Forelimb muscle (tissue), 1 donor: Measurements from ENCODE around the gene TTC39B. TPM values are rescaled to one million over a fixed set of nuclear protein-coding genes. Genes with fewer than 3 reads are reported as not detected.

ENCODE experiments used
- DNase-seq: peaks from one replicate; pipeline ENCODE4 v3.0.0-alpha.2; 2013; ENCODE audit warnings: low read depth
- polyA plus RNA-seq: library from polyadenylated mRNA; unstranded; fragments of 120-200 nt; gene quantifications from one replicate; pipeline ENCODE4 v1.2.1, GENCODE V29; 2013; ENCODE audit not compliant: insufficient read length

Gene TTC39B
- polyA plus RNA-seq, 1 donor, result 1.9 TPM

DNA sequence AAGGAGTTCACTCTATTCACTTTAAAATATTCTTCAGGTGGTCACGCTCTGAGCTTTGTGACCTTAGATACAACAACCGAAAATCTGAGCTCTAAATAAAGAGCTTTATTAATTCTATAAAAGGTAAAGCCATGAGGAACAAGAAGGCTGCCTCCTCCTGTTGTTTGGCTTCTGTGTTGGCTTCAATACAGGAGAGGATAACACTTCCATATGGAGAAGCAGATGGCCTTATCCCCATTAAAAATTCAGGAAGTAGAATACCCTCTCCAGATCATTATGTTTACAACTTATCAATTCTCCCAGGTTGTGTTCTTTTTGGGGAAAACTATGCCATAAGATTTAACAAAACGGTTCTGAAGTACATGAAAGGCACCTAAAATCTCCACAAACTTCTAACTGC is 128.4 kb downstream of the TTC39B start:
- no peak for DNase-seq

DNA sequence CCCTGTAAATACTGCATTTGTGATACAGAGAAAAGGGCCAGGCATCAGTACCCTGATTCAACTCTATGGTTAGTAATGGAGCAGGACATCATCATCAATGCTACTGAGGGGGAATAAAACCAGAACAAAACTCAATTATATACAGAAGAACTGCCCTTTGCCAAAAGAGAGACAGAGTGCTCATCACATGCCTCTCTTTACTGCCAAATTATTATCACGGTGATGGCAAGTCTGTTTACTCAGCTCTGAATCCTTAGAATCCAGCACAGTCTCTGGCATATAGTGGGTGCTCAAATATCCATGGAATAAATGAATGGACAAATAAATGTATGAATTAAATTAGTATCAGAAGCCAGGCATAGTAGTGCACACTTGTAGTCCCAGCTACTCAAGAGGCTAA is 130.2 kb downstream of the TTC39B start:
- no peak for DNase-seq

DNA sequence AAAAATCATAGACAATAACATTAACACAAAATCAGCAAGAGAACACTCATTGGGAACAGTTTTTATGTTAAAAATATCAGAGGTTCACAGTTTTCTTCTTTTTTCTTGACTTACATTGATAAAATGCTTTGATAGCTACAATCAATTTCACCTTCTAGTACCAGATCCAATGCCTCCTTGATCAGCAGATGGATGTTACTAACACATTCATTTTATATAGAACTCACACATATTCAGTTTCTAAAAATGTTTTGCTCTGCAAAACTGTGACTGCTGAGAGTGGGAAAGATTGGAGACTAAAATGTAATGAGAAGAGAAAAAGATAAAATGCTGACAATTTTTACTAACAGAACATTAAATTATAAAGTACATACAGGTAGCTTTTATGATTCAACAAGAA is 143.1 kb downstream of the TTC39B start:
- no peak for DNase-seq

DNA sequence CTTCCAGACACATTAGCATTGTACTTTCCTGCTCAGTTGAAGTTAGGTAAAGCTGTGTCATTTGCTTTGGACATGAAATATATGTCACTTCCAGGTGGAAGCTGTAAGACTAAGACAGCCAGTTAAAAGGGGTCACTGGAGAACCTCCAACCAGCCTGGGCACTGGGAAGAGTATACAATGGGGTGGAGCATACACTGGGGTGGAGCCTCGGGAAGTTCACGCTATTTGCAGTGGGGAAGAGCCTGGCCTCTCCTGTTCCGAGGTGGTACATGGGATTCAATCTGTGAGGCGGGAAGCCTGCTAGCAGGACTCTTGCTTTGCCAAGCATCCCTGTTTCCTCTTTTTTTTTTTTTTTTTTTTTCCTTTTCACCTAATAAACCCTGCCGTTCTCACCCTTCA is 145.3 kb downstream of the TTC39B start:
- DNase-seq, result no peak

DNA sequence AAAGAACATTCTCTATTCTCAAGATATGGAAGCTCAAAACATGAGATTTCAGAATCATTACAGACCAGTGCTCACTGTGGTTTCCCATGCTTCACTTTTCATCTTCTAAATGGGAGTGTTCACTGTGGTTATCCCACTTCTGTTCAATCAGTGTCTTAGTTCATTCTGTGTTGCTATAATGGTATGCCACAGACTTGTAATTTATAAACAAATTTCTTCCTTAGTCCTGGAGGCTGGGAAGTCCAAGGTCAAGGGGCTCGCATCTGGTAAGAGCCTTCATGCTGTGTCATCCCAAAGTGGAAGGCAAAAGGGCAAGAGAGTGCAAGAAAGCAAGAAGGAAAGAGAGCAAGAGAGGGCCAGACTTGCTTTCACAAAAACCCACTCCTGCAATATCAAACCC is 146.3 kb downstream of the TTC39B start:
- DNase-seq, result no peak

DNA sequence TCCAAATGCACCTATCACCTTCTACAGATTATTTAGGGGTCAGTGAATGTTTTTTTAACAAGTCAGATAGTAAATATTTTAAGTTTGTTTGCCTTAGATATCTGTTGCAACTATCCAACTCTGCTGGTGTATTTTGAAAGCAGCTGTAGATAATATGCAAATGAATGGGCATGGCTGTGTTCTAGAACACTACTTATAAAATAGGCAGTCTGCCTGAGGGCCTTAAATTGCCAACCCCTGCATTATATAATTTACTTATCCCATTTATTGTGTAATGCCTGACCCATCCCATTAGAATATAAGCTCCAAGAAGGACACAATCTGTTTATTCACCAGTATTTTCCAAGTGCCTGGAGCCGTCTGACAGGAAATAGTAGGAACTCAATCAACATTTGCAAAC is 149.0 kb downstream of the TTC39B start:
- DNase-seq, result no peak

DNA sequence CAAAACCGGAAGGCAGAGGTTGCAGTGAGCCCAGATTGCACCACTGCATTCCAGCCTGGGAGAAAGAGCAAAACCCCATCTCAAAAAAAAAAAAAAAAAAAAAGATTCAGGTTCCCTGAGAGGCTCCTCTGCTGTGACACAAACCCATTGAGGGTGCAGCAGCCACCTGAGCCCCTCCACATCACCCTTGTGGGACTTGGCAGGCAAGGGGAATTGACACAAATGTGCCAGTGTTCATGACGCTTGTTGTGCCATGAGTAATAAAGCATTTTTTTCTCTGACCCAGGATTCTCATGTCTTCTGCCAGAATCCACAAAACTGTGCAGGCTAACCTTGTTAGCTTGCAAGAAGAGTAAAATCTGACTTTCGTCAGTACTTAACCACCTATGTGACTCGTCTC is 149.6 kb downstream of the TTC39B start:
- DNase-seq, result no peak

DNA sequence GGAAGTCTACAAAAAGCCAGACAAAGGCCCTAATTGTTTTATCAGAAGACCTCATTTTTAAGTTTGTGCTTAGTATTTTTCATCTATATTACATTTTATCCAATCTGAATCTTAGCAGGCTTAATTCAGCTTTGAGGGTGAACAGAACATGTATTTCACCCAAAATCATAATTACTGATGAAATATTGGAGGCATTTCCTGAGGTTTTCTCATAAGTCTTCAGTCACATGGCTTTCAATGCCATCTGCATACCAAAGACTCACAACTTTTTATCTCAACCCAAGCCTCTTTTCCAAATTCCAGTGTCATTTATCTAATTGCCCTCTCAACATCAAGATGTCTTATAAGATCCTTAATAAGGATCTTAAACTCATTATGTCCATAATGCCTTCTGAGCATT is 150.8 kb downstream of the TTC39B start:
- no peak for DNase-seq

DNA sequence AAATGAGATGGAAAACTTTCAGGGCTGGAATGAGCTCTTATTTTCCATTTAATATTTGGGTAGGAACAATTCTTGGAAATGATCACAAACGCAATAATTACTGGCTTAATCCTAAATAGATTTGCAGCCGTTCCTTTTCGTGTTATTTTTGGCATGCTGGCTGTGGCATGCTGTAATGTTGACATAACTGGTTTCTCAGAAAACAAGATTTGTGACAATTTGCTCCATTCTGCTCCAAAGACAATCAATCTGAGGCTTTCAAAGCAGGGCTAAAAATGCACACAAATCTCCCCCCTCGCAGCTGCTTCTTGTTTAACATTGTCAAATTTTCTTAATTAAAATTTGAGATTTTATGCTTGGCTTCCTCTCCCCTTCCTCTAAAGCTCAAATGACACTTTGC is 151.2 kb downstream of the TTC39B start:
- peak; percentile 58 for DNase-seq

DNA sequence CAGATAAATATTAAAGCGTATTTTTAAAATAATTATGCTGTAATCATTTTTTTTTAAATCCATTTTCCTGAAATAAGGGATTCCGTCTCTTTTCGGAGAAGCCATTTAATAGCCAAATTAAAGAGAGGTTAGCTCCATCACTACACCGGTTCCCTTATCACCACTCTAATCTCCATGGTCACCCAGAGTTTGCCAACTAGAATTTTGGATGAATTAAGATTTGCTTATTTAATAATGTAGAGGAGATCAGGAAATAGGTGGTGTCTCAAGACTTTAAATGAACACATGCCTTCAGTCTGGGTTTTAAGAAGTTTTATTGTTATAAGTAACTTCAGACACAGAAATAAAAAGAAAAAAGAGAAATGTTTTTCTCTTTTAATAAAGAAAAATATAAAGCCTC is 151.7 kb downstream of the TTC39B start:
- no peak for DNase-seq

DNA sequence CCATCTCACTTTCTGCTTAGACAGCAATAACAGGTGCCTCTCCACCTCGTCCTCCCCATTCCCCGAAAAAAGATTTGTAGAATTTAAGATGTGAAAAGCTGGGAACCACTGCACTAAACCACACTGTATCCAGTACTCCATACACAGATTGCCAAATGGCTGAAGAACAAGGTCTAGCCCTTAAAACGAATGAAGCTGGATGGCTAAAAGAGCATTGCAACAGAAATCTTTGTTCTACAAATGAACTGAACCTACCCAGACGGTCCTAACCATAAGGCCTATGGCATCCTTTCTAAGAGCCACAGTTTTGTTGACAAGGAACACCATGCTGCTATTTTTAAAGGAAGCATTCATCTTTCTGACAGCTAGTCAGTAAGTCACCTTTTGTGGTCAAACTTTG is 152.3 kb downstream of the TTC39B start:
- DNase-seq, result no peak

DNA sequence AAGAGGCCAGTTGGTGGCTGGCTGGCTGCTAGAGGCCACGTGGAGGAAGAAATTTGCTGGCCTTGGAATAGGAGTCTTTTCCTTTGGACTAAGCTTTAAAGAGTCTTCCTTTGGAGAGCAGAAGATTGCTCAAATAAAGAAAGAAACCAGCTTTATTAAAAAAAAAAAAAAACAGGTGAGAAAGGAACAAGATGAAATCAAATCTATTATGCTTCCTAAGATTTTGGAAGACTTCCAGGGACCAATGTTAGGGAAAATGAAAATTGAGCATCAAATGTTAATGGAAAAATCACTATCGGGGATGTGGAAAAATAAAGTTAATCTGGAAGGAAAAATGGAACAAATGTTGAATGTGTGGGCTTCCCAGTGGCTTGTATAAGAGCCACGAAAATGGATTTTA is 153.1 kb downstream of the TTC39B start:
- DNase-seq, result no peak

DNA sequence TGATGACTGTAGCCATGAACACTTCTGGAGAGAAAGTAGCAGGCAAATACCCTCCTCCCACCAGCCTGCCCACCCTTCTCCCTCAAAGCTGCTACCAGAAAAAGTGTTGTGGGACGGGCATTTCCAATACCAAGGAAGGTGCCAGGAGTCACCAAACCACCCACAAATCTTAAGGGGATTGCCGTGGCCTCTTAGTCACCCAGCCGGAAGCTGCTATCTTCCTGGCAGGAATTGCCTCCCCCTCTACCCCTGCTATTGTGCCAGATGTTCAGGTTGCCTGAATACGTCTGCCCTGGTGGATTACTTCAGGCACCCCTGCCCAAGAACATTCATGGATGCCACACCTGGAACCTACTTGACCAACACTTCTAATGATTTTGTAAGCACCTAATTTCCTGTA is 156.1 kb downstream of the TTC39B start:
- DNase-seq, result no peak

DNA sequence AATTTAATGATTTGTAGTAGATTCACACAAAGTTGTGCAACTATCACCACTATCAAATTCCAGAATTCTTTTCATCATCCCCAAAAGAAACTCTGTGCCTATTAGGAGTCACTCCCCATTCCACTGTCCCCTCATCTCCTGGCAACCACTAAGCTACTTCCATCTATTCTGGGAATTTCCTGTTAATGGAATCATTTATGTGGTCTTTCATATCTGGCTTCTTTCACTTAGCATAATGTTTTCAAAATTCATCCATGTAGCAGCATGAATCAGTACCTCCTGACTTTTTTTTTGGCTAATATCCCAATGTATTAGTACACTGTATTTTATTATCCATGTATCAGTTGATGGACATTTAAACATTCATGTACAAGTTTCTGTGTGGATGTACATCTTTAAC is 157.6 kb downstream of the TTC39B start:
- DNase-seq, result no peak

DNA sequence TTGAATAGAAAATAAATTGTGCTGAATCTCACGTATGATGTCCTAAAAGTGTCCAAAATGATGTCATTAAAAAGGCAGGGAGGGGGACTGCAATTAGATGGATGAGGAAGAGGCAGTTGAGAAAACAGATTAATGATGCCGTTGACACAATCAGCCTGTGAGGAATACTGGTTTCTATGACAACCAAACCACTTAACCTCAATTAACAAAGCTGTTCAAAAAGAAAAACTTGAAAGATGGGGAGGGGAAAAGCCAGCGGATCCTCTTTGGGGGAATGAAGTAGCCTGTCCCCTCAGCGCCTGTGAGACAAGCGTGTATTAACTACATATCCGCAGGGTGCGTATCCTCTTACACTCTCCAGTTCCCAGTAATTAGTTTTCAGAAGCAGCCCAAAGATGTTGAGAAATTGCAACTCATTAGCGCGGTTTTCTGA is 160.7 kb downstream of the TTC39B start:
- no peak for DNase-seq

DNA sequence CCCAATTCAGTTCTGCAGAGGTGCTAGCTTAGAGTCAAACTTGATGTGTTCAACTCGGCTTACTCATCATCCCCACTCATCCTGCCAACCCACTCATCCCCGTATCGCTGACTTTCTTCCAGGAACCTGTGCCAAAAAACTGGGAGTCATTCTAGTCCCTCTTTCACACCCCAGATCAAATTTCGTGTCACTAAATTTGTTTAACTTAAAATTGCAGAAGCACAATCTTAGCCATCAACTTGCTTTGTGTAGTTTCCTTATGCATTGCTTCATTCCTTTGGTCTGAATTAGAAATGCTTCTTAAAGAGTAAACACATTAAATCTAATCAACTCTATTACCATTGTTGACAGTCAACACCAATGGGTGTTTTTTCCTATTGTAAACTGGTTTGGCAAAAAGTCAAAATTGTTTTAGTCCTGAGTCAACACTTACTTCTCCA is 162.4 kb downstream of the TTC39B start:
- no peak for DNase-seq

DNA sequence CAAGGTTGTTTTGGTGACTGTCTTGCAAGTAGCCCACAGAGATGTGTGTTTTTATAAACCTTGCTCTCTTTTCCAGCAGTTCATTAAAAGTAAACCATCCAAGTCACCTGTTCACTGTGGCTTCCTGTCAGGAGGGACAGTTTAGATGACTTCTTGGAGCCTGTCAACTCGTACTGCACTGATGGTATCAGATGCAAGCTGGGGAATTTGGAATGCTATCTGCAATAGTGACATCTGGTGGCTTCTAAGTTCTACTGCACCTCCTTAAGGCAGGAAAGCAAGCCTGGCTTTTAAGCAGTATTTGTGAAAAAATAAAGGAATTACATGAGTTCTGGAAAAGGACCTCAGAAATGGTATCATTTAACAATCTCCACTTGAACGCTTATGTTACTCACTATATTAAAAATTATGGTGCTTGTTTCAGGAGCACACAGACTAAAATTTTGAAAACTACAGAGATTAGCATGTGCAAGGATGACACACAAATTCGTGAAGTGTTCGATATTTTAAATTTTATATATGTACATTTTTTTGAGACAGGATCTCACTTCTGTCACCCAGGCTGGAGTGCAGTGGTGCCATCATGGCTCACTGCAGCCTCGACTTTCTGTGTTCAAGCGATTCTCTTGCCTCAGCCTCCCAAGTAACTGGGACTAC is 164.0 kb downstream of the TTC39B start:
- DNase-seq, result no peak

DNA sequence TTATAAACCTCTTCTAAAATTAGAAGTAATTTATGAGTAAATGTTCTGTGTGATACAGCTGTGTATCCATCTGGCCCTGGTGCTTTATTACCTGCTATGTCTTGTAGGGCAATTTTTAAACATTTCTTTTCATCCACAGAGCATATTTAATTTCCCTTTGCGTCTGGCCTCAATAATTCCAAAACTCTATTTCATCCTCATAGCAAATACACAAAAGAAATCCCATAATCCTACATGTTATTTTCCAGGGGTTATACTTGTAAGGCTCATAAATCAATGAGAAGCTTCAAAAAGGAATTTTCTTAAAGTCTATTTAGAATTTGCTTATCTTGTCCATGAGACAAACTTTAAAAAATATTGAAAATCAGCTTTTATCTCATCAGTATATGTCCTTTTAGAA is 167.0 kb downstream of the TTC39B start:
- DNase-seq, result no peak

DNA sequence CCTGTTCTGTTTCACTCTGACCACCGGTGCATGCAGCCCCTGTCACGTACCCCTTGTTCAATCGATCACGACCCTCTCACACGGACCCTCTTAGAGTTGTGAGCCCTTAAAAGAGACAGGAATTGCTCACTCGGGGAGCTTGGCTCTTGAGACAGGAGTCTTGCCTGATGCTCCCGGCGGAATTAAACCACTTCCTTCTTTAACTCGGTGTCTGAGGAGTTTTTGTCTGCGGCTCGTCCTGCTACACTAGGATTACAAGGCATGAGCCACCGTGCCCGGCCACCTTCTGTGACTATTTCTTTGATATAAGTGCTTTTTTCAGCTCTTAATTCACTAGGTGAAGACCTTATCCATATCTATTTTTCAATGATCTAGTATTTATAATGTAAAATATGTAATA is 167.5 kb downstream of the TTC39B start:
- DNase-seq, result no peak

DNA sequence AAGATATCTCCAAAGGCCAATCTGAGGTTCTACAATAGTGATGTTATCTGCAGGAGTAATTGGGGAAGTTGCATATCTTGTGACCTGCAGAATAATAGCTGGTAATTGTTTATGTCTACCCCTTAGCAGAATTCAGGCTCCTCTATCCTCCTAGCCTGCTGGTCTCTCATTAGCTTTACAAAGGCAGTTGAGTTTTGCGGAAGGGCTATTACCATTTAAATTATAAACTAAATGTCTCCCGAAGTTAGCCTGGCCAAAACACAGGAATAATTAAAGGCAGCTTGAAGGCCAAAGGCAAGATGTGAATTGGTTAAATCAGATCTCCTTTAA is 168.7 kb downstream of the TTC39B start:
- no peak for DNase-seq

DNA sequence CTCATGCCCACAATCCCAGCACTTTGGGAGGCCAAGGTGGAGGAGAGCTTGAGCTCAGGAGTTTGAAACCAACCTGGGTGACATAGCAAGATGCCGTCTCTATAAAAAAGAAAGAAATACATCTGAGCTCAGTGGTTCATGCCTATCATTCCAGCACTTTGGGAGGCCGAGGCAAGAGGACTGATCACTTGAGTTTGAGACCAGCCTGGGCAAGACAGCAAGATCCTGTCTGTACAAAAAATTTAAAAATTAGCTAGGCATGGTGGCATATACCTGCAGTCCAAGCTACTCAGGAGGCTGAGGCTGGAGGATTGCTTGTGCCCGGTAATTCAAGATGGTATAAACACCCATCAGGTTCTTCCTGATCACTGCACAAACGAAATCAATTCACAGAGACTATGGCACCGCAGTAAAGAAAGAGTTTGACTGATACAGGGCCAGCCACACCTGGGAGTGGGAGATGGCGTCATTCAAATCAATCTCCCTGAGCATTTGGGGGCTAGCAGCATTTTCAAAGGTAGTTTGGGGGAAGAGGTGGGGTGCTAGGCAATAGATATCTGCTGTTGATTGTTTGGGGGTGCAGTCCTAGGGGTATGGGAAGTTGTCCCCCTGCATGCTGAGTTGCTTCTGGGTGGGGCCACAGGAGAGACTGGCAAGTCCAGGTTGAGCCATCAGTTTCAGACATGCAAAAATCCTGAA is 169.2 kb downstream of the TTC39B start:
- no peak for DNase-seq

DNA sequence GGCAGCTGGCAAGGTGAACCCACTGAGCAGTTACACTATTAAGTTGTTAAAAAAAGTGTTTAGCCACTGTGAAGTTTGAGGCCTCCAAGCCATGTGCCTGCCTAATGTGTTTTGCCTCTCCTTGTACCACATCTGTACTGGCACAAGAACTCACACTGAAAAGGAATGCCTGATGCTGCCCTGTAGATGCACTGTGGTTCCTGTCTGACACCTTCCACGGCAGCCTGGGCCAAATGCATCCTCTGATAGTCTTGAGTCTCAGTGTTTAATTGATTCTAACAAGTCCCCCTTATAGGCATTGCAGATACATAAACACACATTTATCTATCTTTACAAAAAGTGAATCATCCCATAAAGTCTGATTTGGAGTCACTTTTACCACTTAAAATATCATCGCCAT is 169.9 kb downstream of the TTC39B start:
- DNase-seq, result no peak

DNA sequence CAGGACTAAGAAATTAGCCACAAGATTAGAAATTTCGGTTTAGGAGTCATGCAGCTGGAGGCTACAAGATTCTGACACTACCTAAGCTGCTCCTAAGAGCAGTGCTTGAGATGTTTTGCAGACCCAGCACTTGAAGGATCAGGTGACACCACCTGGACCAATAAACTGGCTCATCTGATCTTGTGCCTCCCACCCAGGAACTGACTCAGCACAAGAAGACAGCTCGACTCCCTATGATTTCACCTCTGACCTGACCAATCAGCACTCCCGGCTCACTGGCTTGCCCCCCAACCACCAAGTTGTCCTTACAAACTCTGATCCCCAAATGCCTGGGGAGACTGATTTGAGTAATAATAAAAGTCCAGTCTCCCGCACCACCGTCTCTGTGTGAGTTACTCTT is 170.4 kb downstream of the TTC39B start:
- DNase-seq, result no peak
